ENCODE results near the gene ITGA2.
"Not testable (repeated sequence)": the region's sequence is repeated elsewhere in the genome, so short reads cannot be mapped to it uniquely, and the experiment has no call there.

The ITGA2 gene

GRCh38 chr5:53099546-53099945 lies 110.4 kb downstream of the ITGA2 start:
- no peak for DNase-seq (ENCODE audit: low read depth in 2 of 2)

- DNase-seq (ENCODE audit: low read depth in 2 of 2), result no peak
These were observed 111.5 kb downstream of the ITGA2 start for GRCh38 chr5:53100606-53101005.

- DNase-seq (ENCODE audit: low read depth in 2 of 2), result no peak
These were observed 116.6 kb downstream of the ITGA2 start for GRCh38 chr5:53105611-53106300.

- no peak for DNase-seq (ENCODE audit: low read depth in 2 of 2)
These were observed 119.9 kb downstream of the ITGA2 start for GRCh38 chr5:53109056-53109442.

GRCh38 chr5:53109443-53110127 lies 120.4 kb downstream of the ITGA2 start, which contains the start of gene MOCS2:
MOCS2 (minus strand) TSS chr5:53109757; CDS start chr5:53107174, 2,583 bp downstream.
- DNase-seq (ENCODE audit: low read depth in 2 of 2), result peak; percentile 67 to 70

GRCh38 chr5:53110156-53110555 lies 121.0 kb downstream of the ITGA2 start:
- DNase-seq (ENCODE audit: low read depth in 2 of 2), result no peak

GRCh38 chr5:53111139-53111538 lies 122.0 kb downstream of the ITGA2 start:
- DNase-seq (ENCODE audit: low read depth in 2 of 2), result no peak

- DNase-seq (ENCODE audit: low read depth in 2 of 2), result not testable (repeated sequence)
These were observed 123.2 kb downstream of the ITGA2 start for GRCh38 chr5:53112307-53112706.

- no peak for DNase-seq (ENCODE audit: low read depth in 2 of 2)
These were observed 123.8 kb downstream of the ITGA2 start for GRCh38 chr5:53112909-53113308.

GRCh38 chr5:53113947-53114346 lies 124.8 kb downstream of the ITGA2 start:
- DNase-seq (ENCODE audit: low read depth in 2 of 2), result no peak

- DNase-seq (ENCODE audit: low read depth in 2 of 2), result no peak
These were observed 125.8 kb downstream of the ITGA2 start for GRCh38 chr5:53114988-53115387.

GRCh38 chr5:53116597-53116996 lies 127.4 kb downstream of the ITGA2 start:
- DNase-seq (ENCODE audit: low read depth in 2 of 2), result no peak

GRCh38 chr5:53118879-53119278 lies 129.7 kb downstream of the ITGA2 start:
- no peak for DNase-seq (ENCODE audit: low read depth in 2 of 2)

- DNase-seq (ENCODE audit: low read depth in 2 of 2), result no peak
These were observed 131.0 kb downstream of the ITGA2 start for GRCh38 chr5:53120165-53120564.

GRCh38 chr5:53123702-53124101 lies 134.6 kb downstream of the ITGA2 start:
- DNase-seq (ENCODE audit: low read depth in 2 of 2), result no peak

GRCh38 chr5:53126521-53126920 lies 137.4 kb downstream of the ITGA2 start:
- peak in 1 of 2 experiments; percentile 42 for DNase-seq (ENCODE audit: low read depth in 2 of 2)

- no peak for DNase-seq (ENCODE audit: low read depth in 2 of 2)
These were observed 138.0 kb downstream of the ITGA2 start for GRCh38 chr5:53127107-53127506.

- no peak for DNase-seq (ENCODE audit: low read depth in 2 of 2)
These were observed 139.3 kb downstream of the ITGA2 start for GRCh38 chr5:53128481-53128880.

- DNase-seq (ENCODE audit: low read depth in 2 of 2), result peak; percentile 59 to 70
These were observed 141.1 kb downstream of the ITGA2 start for GRCh38 chr5:53130266-53130665.

- no peak for DNase-seq (ENCODE audit: low read depth in 2 of 2)
These were observed 143.9 kb downstream of the ITGA2 start for GRCh38 chr5:53133020-53133419.

Measured in fibroblast of skin of left biceps (primary cell).